Measurements from ENCODE around the gene TIE1. TPM values are rescaled to one million over a fixed set of nuclear protein-coding genes. Genes with fewer than 3 reads are reported as not detected.
A peak's percentile ranks its signal among the peaks of the same experiment; 100 is the strongest.

Gene TIE1
- total RNA-seq, 3 donors from 2014 or later (not counting 1 experiment from before 2014, with no cell fraction given): 4.5 to 10.7 (median 6.7) TPM

- Histone ChIP-seq H3K9me3 (ENCODE audit: control insufficient read depth, insufficient read depth, low read length) (no peaks in the 10 kb centered on the region), H3K4me3 (ENCODE audit: low read length) (no peak overlapping the region), H3K36me3 (ENCODE audit: control insufficient read depth, insufficient read depth, low read length) (no peaks in the 10 kb centered on the region), H3K27ac (ENCODE audit: low read length) (no peak overlapping the region), H3K27me3 (ENCODE audit: control insufficient read depth, insufficient read depth, low read length) (no peaks in the 10 kb centered on the region), H3K4me1 (ENCODE audit: control insufficient read depth, insufficient read depth, low read length) (peaks cover 20% of the 10 kb centered on the region)
- WGBS (ENCODE audit: insufficient coverage): no CpG with 5 or more reads among the region's 2 CpGs
- Mint-ChIP-seq H3K36me3 (no peaks in the 10 kb centered on the region), H3K27ac (no peak overlapping the region), H3K27me3 (ENCODE audit: low read depth in 2 of 2) (no peaks in the 10 kb centered on the region), H3K4me1 (peaks cover 11 to 28% of the 10 kb centered on the region in 2 donors), H3K4me3 (no peak overlapping the region), H3K9me3 (no peaks in the 10 kb centered on the region)
- no peak for ATAC-seq
- no peak for DNase-seq
- TF ChIP-seq CTCF (IDR thresholded peaks at IDR 0.05): no peak
- intact Hi-C loops (cut with micrococcal nuclease): no loop called here
Observed at GRCh38 chr1:43354936-43355335, 54.2 kb downstream of the TIE1 start.

GRCh38 chr1:43357251-43357650 lies 56.5 kb downstream of the TIE1 start:
- no peak for TF ChIP-seq CTCF (IDR thresholded peaks at IDR 0.05)
- Histone ChIP-seq H3K27ac (ENCODE audit: low read length) (no peak overlapping the region), H3K36me3 (ENCODE audit: control insufficient read depth, insufficient read depth, low read length) (peaks cover 11% of the 10 kb centered on the region), H3K4me1 (ENCODE audit: control insufficient read depth, insufficient read depth, low read length) (peaks cover 20% of the 10 kb centered on the region), H3K9me3 (ENCODE audit: control insufficient read depth, insufficient read depth, low read length) (no peaks in the 10 kb centered on the region), H3K27me3 (ENCODE audit: control insufficient read depth, insufficient read depth, low read length) (no peaks in the 10 kb centered on the region), H3K4me3 (ENCODE audit: low read length) (no peak overlapping the region)
- intact Hi-C loops (cut with micrococcal nuclease): no loop called here
- ATAC-seq: no peak
- Mint-ChIP-seq H3K36me3 (no peaks in the 10 kb centered on the region), H3K4me1 (peaks cover 10 to 32% of the 10 kb centered on the region in 2 donors), H3K27ac (no peak overlapping the region), H3K4me3 (no peak overlapping the region), H3K9me3 (no peaks in the 10 kb centered on the region), H3K27me3 (ENCODE audit: low read depth in 2 of 2) (no peaks in the 10 kb centered on the region)
- 95% methylated on average over 4 of the region's 4 CpGs for WGBS (ENCODE audit: insufficient coverage)
- DNase-seq: no peak

GRCh38 chr1:43358121-43358745 lies 57.5 kb downstream of the TIE1 start:
- H3K9me3 Mint-ChIP-seq: no peaks in the 10 kb centered on the region
- H3K4me1 Mint-ChIP-seq: peaks cover 10 to 28% of the 10 kb centered on the region in 2 donors

More at GRCh38 chr1:43358121-43358745, 57.5 kb downstream of the TIE1 start:
- Histone ChIP-seq H3K4me1 (ENCODE audit: control insufficient read depth, insufficient read depth, low read length) (peaks cover 20% of the 10 kb centered on the region), H3K4me3 (ENCODE audit: low read length) (peak overlapping the region; percentile 62), H3K27me3 (ENCODE audit: control insufficient read depth, insufficient read depth, low read length) (no peaks in the 10 kb centered on the region), H3K9me3 (ENCODE audit: control insufficient read depth, insufficient read depth, low read length) (no peaks in the 10 kb centered on the region), H3K27ac (ENCODE audit: low read length) (peak overlapping the region; percentile 53), H3K36me3 (ENCODE audit: control insufficient read depth, insufficient read depth, low read length) (peaks cover 18% of the 10 kb centered on the region)
- H3K4me3 Mint-ChIP-seq: peak overlapping the region; percentile 92
- under 1% methylated on average over 33 of the region's 33 CpGs for WGBS (ENCODE audit: insufficient coverage)
- no peak for TF ChIP-seq CTCF (IDR thresholded peaks at IDR 0.05)
- intact Hi-C loops (cut with micrococcal nuclease): loop anchor here (1.0 to 2.0 kb wide), 2 partner anchors 10 to 131 kb away; partner anchors contain the start of gene ELOVL1
- ATAC-seq (peak; percentile 2 to 34 (median 15)), DNase-seq (peak in 1 of 2 donors; percentile 52)
- H3K27ac Mint-ChIP-seq: peak overlapping the region; percentile 62 to 81
- H3K27me3 Mint-ChIP-seq (ENCODE audit: low read depth in 2 of 2): no peaks in the 10 kb centered on the region
- H3K36me3 Mint-ChIP-seq: no peaks in the 10 kb centered on the region

All from natural killer cell (primary cell).